GM21526 (cell line): Measurements from ENCODE around the gene TMEM145.
A peak's percentile ranks its signal among the peaks of the same experiment; 100 is the strongest.
"Not testable (repeated sequence)": the region's sequence is repeated elsewhere in the genome, so short reads cannot be mapped to it uniquely, and the experiment has no call there.

Experiments
- ATAC-seq: cut with Tn5 transposase; IDR thresholded peaks from one replicate; pipeline ENCODE4 v1.9.1; 2021; ENCODE audit warnings: moderate library complexity; ENCODE audit not compliant: unreplicated experiment, low FRiP score

The TMEM145 gene

GRCh38 chr19:42313096-42313839 is at the start of gene TMEM145:
TMEM145 (plus strand) TSS chr19:42313309; CDS start chr19:42313377, 68 bp downstream.
- ATAC-seq = no peak

GRCh38 chr19:42266105-42266504 is 47.0 kb upstream of the TMEM145 start:
- not testable (repeated sequence) for ATAC-seq

- not testable (repeated sequence) for ATAC-seq
Measured at GRCh38 chr19:42266928-42267603, 46.0 kb upstream of the TMEM145 start.

GRCh38 chr19:42267644-42268141 is 45.4 kb upstream of the TMEM145 start:
- ATAC-seq = no peak

- ATAC-seq = peak; percentile 50
Measured at GRCh38 chr19:42268142-42268703, 44.9 kb upstream of the TMEM145 start.

GRCh38 chr19:42268704-42269477 is 44.2 kb upstream of the TMEM145 start, which contains the start of gene CIC:
CIC (plus strand) TSS chr19:42269252; CDS start chr19:42271784, 2,532 bp downstream.
- ATAC-seq = peak; percentile 66

- ATAC-seq = no peak
Measured at GRCh38 chr19:42269478-42270345, 43.4 kb upstream of the TMEM145 start.

GRCh38 chr19:42270346-42271044 is 42.6 kb upstream of the TMEM145 start:
- ATAC-seq = no peak

- ATAC-seq = no peak
Measured at GRCh38 chr19:42271045-42271419, 42.1 kb upstream of the TMEM145 start.

GRCh38 chr19:42271861-42272534 is 41.1 kb upstream of the TMEM145 start:
- no peak for ATAC-seq

GRCh38 chr19:42272535-42272897 is 40.6 kb upstream of the TMEM145 start:
- no peak for ATAC-seq

GRCh38 chr19:42272989-42273406 is 40.1 kb upstream of the TMEM145 start:
- no peak for ATAC-seq

GRCh38 chr19:42273407-42274064 is 39.6 kb upstream of the TMEM145 start:
- no peak for ATAC-seq

GRCh38 chr19:42274065-42274682 is 38.9 kb upstream of the TMEM145 start:
- ATAC-seq = no peak

- no peak for ATAC-seq
Measured at GRCh38 chr19:42275103-42275502, 38.0 kb upstream of the TMEM145 start.

- ATAC-seq = no peak
Measured at GRCh38 chr19:42275517-42275916, 37.6 kb upstream of the TMEM145 start.

- no peak for ATAC-seq
Measured at GRCh38 chr19:42276284-42276683, 36.8 kb upstream of the TMEM145 start.

GRCh38 chr19:42276821-42277220 is 36.3 kb upstream of the TMEM145 start:
- ATAC-seq = no peak
